GM23338 (cell line): ENCODE data around the gene MFNG. TPM values are rescaled to one million over a fixed set of nuclear protein-coding genes. Genes with fewer than 3 reads are reported as not detected.
A peak's percentile ranks its signal among the peaks of the same experiment; 100 is the strongest.

Experiments used
- ATAC-seq: fragments of 200-7000 bp; cut with Tn5 transposase; 3 replicates; pipeline ENCODE4 v1.9.1; 2020
- DNase-seq: peaks from one replicate; pipeline ENCODE4 v3.0.0-alpha.2; 2015; ENCODE audit warnings: low spot score
- H2AFZ ChIP-seq: fragments of 200-600 bp; sonication (generic); 2 replicates; pipeline ENCODE4 v1.8.0; 2016; ENCODE audit warnings: antibody characterized with exemption, mild to moderate bottlenecking, moderate library complexity
- H3F3A ChIP-seq: fragments of 200-600 bp; sonication (generic); replicated peaks from 2 replicates; pipeline ENCODE4 v1.8.0; 2017; ENCODE audit warnings: antibody characterized with exemption, mixed run types, low read depth
- H3K27ac ChIP-seq: fragments of 200-600 bp; sonication (generic); 2 replicates; pipeline ENCODE4 v1.6.1; 2016; ENCODE audit warnings: low read depth
- H3K27me3 ChIP-seq: fragments of 200-600 bp; sonication (generic); 2 replicates; pipeline ENCODE4 v1.8.0; 2016; ENCODE audit warnings: mild to moderate bottlenecking, mixed run types, moderate library complexity; ENCODE audit not compliant: insufficient read depth
- H3K36me3 ChIP-seq: fragments of 200-600 bp; sonication (generic); 2 replicates; pipeline ENCODE4 v1.8.0; 2016; ENCODE audit warnings: mild to moderate bottlenecking; ENCODE audit not compliant: insufficient read depth
- H3K4me1 ChIP-seq: fragments of 200-600 bp; sonication (generic); 2 replicates; pipeline ENCODE4 v1.8.0; 2016; ENCODE audit warnings: mild to moderate bottlenecking, moderate library complexity; ENCODE audit not compliant: insufficient read depth
- H3K4me2 ChIP-seq: fragments of 200-600 bp; sonication (generic); 2 replicates; pipeline ENCODE4 v1.7.1; 2017; ENCODE audit warnings: mixed run types
- H3K4me3 ChIP-seq: fragments of 200-600 bp; sonication (generic); 2 replicates; pipeline ENCODE4 v1.6.1; 2016; ENCODE audit warnings: mixed run types
- H3K79me2 ChIP-seq: fragments of 200-600 bp; sonication (generic); replicated peaks from 2 replicates; pipeline ENCODE4 v1.8.0; 2017; ENCODE audit warnings: mild to moderate bottlenecking; ENCODE audit not compliant: insufficient read depth
- H3K9me2 ChIP-seq: fragments of 200-600 bp; sonication (generic); 2 replicates; pipeline ENCODE4 v1.8.0; 2017; ENCODE audit not compliant: insufficient read depth
- H4K20me1 ChIP-seq: fragments of 200-600 bp; sonication (generic); replicated peaks from 2 replicates; pipeline ENCODE4 v1.8.0; 2017; ENCODE audit warnings: mild to moderate bottlenecking; ENCODE audit not compliant: insufficient read depth
- H3K27ac Mint-ChIP-seq: 2 replicates; pipeline ENCODE4 v1.8.0; 2020; ENCODE audit warnings: inconsistent platforms, mild to moderate bottlenecking, moderate library complexity, mixed read lengths
- H3K27me3 Mint-ChIP-seq: 3 replicates; pipeline ENCODE4 v1.8.0; 2022; ENCODE audit warnings: low read depth, mild to moderate bottlenecking, moderate library complexity, mixed read lengths, inconsistent platforms; ENCODE audit not compliant: insufficient read depth, poor library complexity
- H3K36me3 Mint-ChIP-seq: 3 replicates; pipeline ENCODE4 v1.8.0; 2021; ENCODE audit warnings: low read depth, mild to moderate bottlenecking, inconsistent platforms, moderate library complexity, mixed read lengths
- H3K4me1 Mint-ChIP-seq: 3 replicates; pipeline ENCODE4 v1.8.0; 2020; ENCODE audit warnings: mild to moderate bottlenecking, inconsistent platforms, mixed read lengths
- H3K4me3 Mint-ChIP-seq: 3 replicates; pipeline ENCODE4 v1.8.0; 2021; ENCODE audit warnings: moderate library complexity, mild to moderate bottlenecking, inconsistent platforms, mixed read lengths
- H3K9me3 Mint-ChIP-seq: 3 replicates; pipeline ENCODE4 v1.8.0; 2020; ENCODE audit warnings: moderate library complexity, mild to moderate bottlenecking, inconsistent platforms, mixed read lengths
- EZH2 ChIP-seq: fragments of 200-600 bp; sonication (generic); IDR thresholded peaks from one replicate; pipeline ENCODE4 v1.8.0; 2017; ENCODE audit warnings: antibody characterized with exemption, mild to moderate bottlenecking, low read depth; ENCODE audit not compliant: unreplicated experiment
- EZH2phosphoT487 ChIP-seq: fragments of 200-600 bp; sonication (generic); IDR thresholded peaks from one replicate; pipeline ENCODE4 v1.8.1; 2018; ENCODE audit warnings: antibody characterized with exemption; ENCODE audit not compliant: unreplicated experiment
- NANOG ChIP-seq: IDR thresholded peaks from 2 replicates; pipeline ENCODE4 v1.6.1; 2016; ENCODE audit warnings: antibody characterized with exemption, borderline replicate concordance
- POLR2AphosphoS5 ChIP-seq: IDR thresholded peaks from 2 replicates; pipeline ENCODE4 v1.6.1; 2016; ENCODE audit warnings: antibody characterized with exemption, low read depth
- STAT1 ChIP-seq: IDR thresholded peaks from one replicate; pipeline ENCODE4 v1.6.1; 2016; ENCODE audit warnings: antibody characterized with exemption; ENCODE audit not compliant: unreplicated experiment
- ZNF331 ChIP-seq: fragments of 250-450 bp; sonication (Bioruptor Pico); IDR thresholded peaks from 2 replicates; pipeline ENCODE4 v1.5.0; 2020; ENCODE audit warnings: low read depth, mild to moderate bottlenecking, moderate library complexity
- ZNF462 ChIP-seq: fragments of 250-450 bp; sonication (Bioruptor Pico); IDR thresholded peaks from 2 replicates; pipeline ENCODE4 v1.5.0; 2020; ENCODE audit warnings: mild to moderate bottlenecking, moderate library complexity
- polyA plus RNA-seq: library from polyadenylated mRNA; unstranded; fragments of >200 nt; fragmentation: Nextera tagmentation; extraction: Ambion mirVana; gene quantifications from 2 replicates; pipeline ENCODE4 v1.2.1, GENCODE V29; 2016
- total RNA-seq: library from RNA; depleted of rRNA; stranded (reverse); fragments of >200 nt; shearing (Covaris generic); gene quantifications from 2 replicates; pipeline ENCODE4 v1.2.3, GENCODE V29; 2014
- TF ChIP-seq, protein P1 (sequence below): IDR thresholded peaks from one replicate; pipeline ENCODE4 v1.6.1; 2018; ENCODE audit warnings: antibody characterized with exemption; ENCODE audit not compliant: unreplicated experiment
- TF ChIP-seq, protein P2 (sequence below): IDR thresholded peaks from 2 replicates; pipeline ENCODE4 v1.6.1; 2016; ENCODE audit warnings: antibody characterized with exemption

Gene MFNG
- total and polyA plus RNA-seq, 2 experiments from 2014 or later, result 1.4 to 1.9 TPM

DNA sequence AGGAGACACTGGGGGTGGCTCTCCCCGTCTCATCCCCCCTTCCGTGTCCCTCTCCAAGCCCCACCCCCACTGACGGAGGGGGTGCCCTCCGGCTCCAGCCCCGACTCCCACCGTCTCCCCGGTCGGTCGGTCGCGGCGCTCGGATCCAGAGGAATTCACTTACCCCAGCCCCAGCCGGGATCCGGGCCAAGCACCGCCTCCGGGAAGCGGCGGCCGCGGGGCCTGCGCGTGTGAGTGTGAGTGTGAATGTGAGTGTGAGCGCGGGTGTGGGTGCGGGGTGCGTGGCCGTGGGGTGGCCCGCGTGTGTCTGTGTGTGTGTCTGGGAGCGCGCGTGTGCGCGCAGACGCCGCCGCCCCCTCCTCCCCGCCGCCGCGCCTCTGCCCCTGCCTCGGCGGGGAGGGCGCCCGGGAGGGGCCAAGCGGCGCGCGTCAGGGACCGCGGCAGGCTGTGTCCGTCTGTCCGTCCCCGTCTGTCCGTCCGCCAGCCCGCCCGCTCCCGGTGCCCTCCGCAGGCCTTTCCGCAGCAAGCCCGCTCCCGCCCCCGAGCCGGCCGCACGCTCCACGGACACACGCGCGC is 59.0 kb downstream of the MFNG start, which contains the start of gene ELFN2:
ELFN2 (minus strand) TSS at position 345 of the 576 bp plus-strand sequence. CDS start 51,945 bp downstream, outside the sequence.
- TF ChIP-seq EZH2, result peak; percentile 68
- TF ChIP-seq, protein P1, sequence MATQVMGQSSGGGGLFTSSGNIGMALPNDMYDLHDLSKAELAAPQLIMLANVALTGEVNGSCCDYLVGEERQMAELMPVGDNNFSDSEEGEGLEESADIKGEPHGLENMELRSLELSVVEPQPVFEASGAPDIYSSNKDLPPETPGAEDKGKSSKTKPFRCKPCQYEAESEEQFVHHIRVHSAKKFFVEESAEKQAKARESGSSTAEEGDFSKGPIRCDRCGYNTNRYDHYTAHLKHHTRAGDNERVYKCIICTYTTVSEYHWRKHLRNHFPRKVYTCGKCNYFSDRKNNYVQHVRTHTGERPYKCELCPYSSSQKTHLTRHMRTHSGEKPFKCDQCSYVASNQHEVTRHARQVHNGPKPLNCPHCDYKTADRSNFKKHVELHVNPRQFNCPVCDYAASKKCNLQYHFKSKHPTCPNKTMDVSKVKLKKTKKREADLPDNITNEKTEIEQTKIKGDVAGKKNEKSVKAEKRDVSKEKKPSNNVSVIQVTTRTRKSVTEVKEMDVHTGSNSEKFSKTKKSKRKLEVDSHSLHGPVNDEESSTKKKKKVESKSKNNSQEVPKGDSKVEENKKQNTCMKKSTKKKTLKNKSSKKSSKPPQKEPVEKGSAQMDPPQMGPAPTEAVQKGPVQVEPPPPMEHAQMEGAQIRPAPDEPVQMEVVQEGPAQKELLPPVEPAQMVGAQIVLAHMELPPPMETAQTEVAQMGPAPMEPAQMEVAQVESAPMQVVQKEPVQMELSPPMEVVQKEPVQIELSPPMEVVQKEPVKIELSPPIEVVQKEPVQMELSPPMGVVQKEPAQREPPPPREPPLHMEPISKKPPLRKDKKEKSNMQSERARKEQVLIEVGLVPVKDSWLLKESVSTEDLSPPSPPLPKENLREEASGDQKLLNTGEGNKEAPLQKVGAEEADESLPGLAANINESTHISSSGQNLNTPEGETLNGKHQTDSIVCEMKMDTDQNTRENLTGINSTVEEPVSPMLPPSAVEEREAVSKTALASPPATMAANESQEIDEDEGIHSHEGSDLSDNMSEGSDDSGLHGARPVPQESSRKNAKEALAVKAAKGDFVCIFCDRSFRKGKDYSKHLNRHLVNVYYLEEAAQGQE, result no peak
- no peak for TF ChIP-seq EZH2phosphoT487
- Histone ChIP-seq H3K4me1 (peaks cover 4% of the 10 kb centered on the region; the same call in 1 of the 2 replicates), H4K20me1 (no peaks in the 10 kb centered on the region; the same call in 1 of the 2 replicates), H3K27me3 (peaks cover 49% of the 10 kb centered on the region), H3K4me3 (peak within 1 kb of the TSS; percentile 62), H3K79me2 (no peaks in the 10 kb centered on the region), H3K27ac (no peak within 1 kb of the TSS), H3K9me2 (no peaks in the 10 kb centered on the region), H3F3A (peaks cover 10% of the 10 kb centered on the region), H3K4me2 (peak within 1 kb of the TSS; percentile 84), H3K36me3 (no peaks in the 10 kb centered on the region), H2AFZ (peak within 1 kb of the TSS; percentile 47; the same call in 1 of the 2 replicates)
- H3K4me3 Mint-ChIP-seq, result peak within 1 kb of the TSS; percentile 61
- peaks cover 13% of the 10 kb centered on the region for H3K4me1 Mint-ChIP-seq
- H3K9me3 Mint-ChIP-seq, result no peaks in the 10 kb centered on the region
- no peaks in the 10 kb centered on the region for H3K36me3 Mint-ChIP-seq
- DNase-seq, result peak; percentile 66
- H3K27ac Mint-ChIP-seq, result no peak within 1 kb of the TSS
- peaks cover 47% of the 10 kb centered on the region for H3K27me3 Mint-ChIP-seq
- ATAC-seq, result peak; percentile 26

DNA sequence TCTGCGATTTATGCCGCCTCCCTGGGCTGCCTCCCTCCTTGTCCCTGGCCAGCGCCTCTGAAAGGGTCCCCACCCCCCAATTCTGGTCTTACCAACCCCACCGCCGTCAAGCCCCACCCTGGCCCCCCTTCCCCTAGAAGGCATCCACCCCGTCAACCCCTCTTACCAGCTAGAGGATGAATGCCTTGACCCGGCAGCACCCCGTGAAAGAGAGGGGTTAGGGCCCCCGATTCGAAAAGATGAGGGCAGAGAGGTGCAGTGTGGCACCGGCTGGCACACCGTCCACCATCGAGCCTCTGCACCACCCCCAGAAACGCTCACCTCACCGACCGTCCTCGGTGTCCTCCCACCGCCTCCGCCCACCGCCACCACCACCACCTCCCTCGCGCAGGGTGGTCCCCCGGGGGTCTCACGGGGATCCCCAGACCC is 59.5 kb downstream of the MFNG start:
- no peaks in the 10 kb centered on the region for H3K9me2 ChIP-seq
- peak overlapping the region; percentile 84 for H3K4me2 ChIP-seq
- H3K27me3 ChIP-seq, result peaks cover 54% of the 10 kb centered on the region
- Mint-ChIP-seq H3K4me3 (peak overlapping the region; percentile 60), H3K9me3 (no peaks in the 10 kb centered on the region), H3K27me3 (peaks cover 48% of the 10 kb centered on the region), H3K36me3 (no peaks in the 10 kb centered on the region), H3K27ac (no peak overlapping the region), H3K4me1 (peaks cover 13% of the 10 kb centered on the region)
- H3K27ac ChIP-seq, result no peak overlapping the region
- H3K79me2 ChIP-seq, result no peaks in the 10 kb centered on the region
- no peaks in the 10 kb centered on the region for H3K36me3 ChIP-seq
- H2AFZ ChIP-seq, result peak overlapping the region; percentile 47; the same call in 1 of the 2 replicates
- H3K4me3 ChIP-seq, result peak overlapping the region; percentile 62
- H3F3A ChIP-seq, result peaks cover 10% of the 10 kb centered on the region
- ATAC-seq, result peak; percentile 6; the same call in 2 of the 3 replicates
- peaks cover 4% of the 10 kb centered on the region; the same call in 1 of the 2 replicates for H3K4me1 ChIP-seq
- no peak for DNase-seq
- H4K20me1 ChIP-seq, result no peaks in the 10 kb centered on the region; the same call in 1 of the 2 replicates
- no peak for TF ChIP-seq ZNF331 (CRISPR knock-in tag)
- TF ChIP-seq POLR2AphosphoS5, result no peak
- TF ChIP-seq NANOG, result no peak
- no peak for TF ChIP-seq EZH2
- TF ChIP-seq, protein P2, sequence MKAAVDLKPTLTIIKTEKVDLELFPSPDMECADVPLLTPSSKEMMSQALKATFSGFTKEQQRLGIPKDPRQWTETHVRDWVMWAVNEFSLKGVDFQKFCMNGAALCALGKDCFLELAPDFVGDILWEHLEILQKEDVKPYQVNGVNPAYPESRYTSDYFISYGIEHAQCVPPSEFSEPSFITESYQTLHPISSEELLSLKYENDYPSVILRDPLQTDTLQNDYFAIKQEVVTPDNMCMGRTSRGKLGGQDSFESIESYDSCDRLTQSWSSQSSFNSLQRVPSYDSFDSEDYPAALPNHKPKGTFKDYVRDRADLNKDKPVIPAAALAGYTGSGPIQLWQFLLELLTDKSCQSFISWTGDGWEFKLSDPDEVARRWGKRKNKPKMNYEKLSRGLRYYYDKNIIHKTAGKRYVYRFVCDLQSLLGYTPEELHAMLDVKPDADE, result no peak
- no peak for TF ChIP-seq ZNF462 (CRISPR knock-in tag)
- TF ChIP-seq STAT1, result no peak
